OCI-LY7 (cell line): ENCODE data around the gene CHADL. TPM values are rescaled to one million over a fixed set of nuclear protein-coding genes. Genes with fewer than 3 reads are reported as not detected.

Source experiments
- Bru-seq: library from RNA; stranded (reverse); fragments of 400-500 nt; gene quantifications from one replicate; lab custom pipeline; 2021; lab: Mats Ljungman, UMichigan
- BruChase-seq, 2 experiments: library from RNA; stranded (reverse); fragments of 400-500 nt; gene quantifications; one replicate each; lab custom pipeline; 2021; lab: Mats Ljungman, UMichigan
- BruUV-seq: library from RNA; stranded (reverse); fragments of 400-500 nt; replicated peaks from 2 replicates; lab custom pipeline; 2021; lab: Mats Ljungman, UMichigan
- CTCF ChIA-PET: fragments of 300-600 bp; sonication (Branson Sonifier 250); formaldehyde crosslinking; loops from one replicate; lab custom pipeline; 2022; ENCODE audit warnings: antibody characterized with exemption; ENCODE audit not compliant: unreplicated experiment; lab: Charles Lee
- POLR2A ChIA-PET: fragments of 300-600 bp; sonication (Branson Sonifier 250); formaldehyde crosslinking; loops from one replicate; lab custom pipeline; 2022; ENCODE audit warnings: antibody characterized with exemption; lab: Charles Lee
- DNase-seq: peaks from one replicate; pipeline ENCODE4 v3.0.0-alpha.2; 2015; ENCODE audit warnings: low spot score
- H2AFZ ChIP-seq: fragments of 200-600 bp; sonication (generic), shearing (Covaris generic); 2 replicates; pipeline ENCODE4 v1.6.1; 2014; ENCODE audit warnings: mild to moderate bottlenecking, antibody characterized with exemption, low read length, moderate library complexity
- H3K27ac ChIP-seq: fragments of 200-600 bp; sonication (generic); 2 replicates; pipeline ENCODE4 v1.5.1; 2014; ENCODE audit warnings: mixed run types, low read depth, mild to moderate bottlenecking, moderate library complexity, low read length, inconsistent platforms; ENCODE audit not compliant: poor library complexity, severe bottlenecking
- H3K36me3 ChIP-seq: fragments of 200-600 bp; sonication (generic); 2 replicates; pipeline ENCODE4 v1.6.1; 2014; ENCODE audit warnings: mild to moderate bottlenecking, antibody characterized with exemption, low read length, moderate library complexity, mixed read lengths; ENCODE audit not compliant: insufficient read depth
- H3K4me1 ChIP-seq: fragments of 200-600 bp; sonication (generic); 2 replicates; pipeline ENCODE4 v1.5.1; 2014; ENCODE audit warnings: mild to moderate bottlenecking, low read length; ENCODE audit not compliant: insufficient read depth, poor library complexity, severe bottlenecking
- H3K4me2 ChIP-seq: fragments of 200-600 bp; sonication (generic); 2 replicates; pipeline ENCODE4 v1.6.1; 2014; ENCODE audit warnings: mild to moderate bottlenecking, low read length
- H3K4me3 ChIP-seq: fragments of 200-600 bp; sonication (generic); 2 replicates; pipeline ENCODE4 v1.5.1; 2014; ENCODE audit warnings: mild to moderate bottlenecking, low read depth, low read length; ENCODE audit not compliant: poor library complexity, severe bottlenecking
- H3K79me2 ChIP-seq: fragments of 200-600 bp; sonication (generic); 2 replicates; pipeline ENCODE4 v1.6.1; 2016; ENCODE audit warnings: low read depth, mild to moderate bottlenecking, low read length, moderate library complexity, mixed read lengths; ENCODE audit not compliant: insufficient read depth
- H3K9me2 ChIP-seq: fragments of 200-600 bp; sonication (generic); 2 replicates; pipeline ENCODE4 v1.6.1; 2016; ENCODE audit warnings: mild to moderate bottlenecking, low read length, mixed read lengths; ENCODE audit not compliant: insufficient read depth
- H3K9me3 ChIP-seq: fragments of 200-600 bp; sonication (generic); 2 replicates; pipeline ENCODE4 v1.6.1; 2014; ENCODE audit warnings: mild to moderate bottlenecking, mixed run types, low read length, mixed read lengths
- H4K20me1 ChIP-seq: fragments of 200-600 bp; sonication (generic); 2 replicates; pipeline ENCODE4 v1.6.1; 2014; ENCODE audit warnings: mild to moderate bottlenecking, antibody characterized with exemption, low read length, moderate library complexity, mixed read lengths; ENCODE audit not compliant: insufficient read depth
- EZH2phosphoT487 ChIP-seq: fragments of 200-600 bp; sonication (generic); IDR thresholded peaks from 2 replicates; pipeline ENCODE4 v1.6.1; 2018; ENCODE audit warnings: low read depth, borderline replicate concordance, mild to moderate bottlenecking, mixed run types, antibody characterized with exemption, low read length, moderate library complexity, mixed read lengths
- intact Hi-C: fragments of 100-400 bp; cut with micrococcal nuclease; formaldehyde crosslinking; loops from one replicate; pipeline ENCODE4 v1.10.0; 2022; ENCODE audit not compliant: unreplicated experiment
- long read RNA-seq: library from polyadenylated mRNA; stranded (forward); transcript quantifications from one replicate; pipeline ENCODE4 v2.0.0, GENCODE V29; 2022
- total RNA-seq, 2 experiments: library from RNA; depleted of rRNA in 1 of 2; stranded (reverse); fragments of >200 nt in 1 of 2; shearing (Covaris generic) in 1 of 2; gene quantifications; 2 replicates each; pipeline ENCODE4 v1.2.3, GENCODE V29; 2014 to 2022
- TF ChIP-seq, protein P1 (sequence below): fragments of 200-600 bp; sonication (generic); conservative IDR thresholded peaks from 2 replicates; pipeline ENCODE4 v1.5.1; 2014; ENCODE audit warnings: mild to moderate bottlenecking, antibody characterized with exemption, low read length, moderate library complexity, mixed read lengths

CHADL gene
- total RNA-seq (2014; rRNA removed; shearing (Covaris generic)): 0.26 and 0.60 TPM in 2 replicates
- total RNA-seq (2022): 0.42 TPM in 1 of 2 replicates, not detected in the other
- Bru-seq, nascent RNA: percentile 26 among the genes with signal in this experiment
- BruChase-seq, experiment 1, labeled RNA remaining after a 6-hour chase: percentile 31 among the genes with signal in this experiment
- BruChase-seq, experiment 2, labeled RNA remaining after a 2-hour chase: percentile 26 among the genes with signal in this experiment
- long read RNA-seq: 0 reads

DNA sequence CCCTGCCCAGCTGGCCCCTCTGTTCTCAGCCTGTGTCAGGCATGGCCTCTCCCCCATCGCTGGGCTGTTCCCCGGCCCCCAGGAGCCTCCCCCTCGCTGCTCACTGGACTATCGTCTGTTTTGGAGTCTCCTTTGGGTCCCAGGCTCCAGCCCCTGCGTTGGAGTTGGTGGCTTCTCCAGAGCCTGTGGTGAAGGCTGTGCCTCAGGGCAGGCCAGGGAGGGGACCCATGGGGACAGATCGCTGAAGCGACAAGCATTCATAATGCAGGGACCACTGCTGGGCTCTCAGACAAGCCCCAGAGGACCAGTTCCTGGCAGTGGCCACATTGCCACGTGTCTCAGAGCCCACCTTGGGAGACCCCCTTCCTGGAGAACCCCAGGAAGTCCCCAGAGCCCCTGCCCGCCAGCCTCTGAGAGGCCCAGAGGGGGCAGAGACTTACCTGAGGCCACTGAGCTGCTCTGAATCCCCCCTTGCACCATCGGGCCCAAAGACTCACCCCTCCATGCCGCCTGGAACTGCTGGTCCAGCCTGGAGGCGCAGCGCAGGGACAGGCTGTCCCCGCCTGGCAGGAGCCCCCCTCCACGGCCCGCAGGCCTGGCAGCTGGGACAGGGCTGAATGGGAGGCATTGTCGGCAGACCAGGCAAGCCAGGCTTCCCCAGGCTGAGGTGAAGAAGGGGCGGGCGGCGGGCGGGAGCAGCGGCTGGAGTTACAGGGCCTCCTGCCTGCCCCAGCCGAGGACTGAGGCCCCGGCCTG, at the start of gene CHADL:
CHADL (minus strand) TSS at position 555 of the 756 bp plus-strand sequence; CDS start at position 505, 50 bp downstream.
- H3K4me1 ChIP-seq: peaks cover 9% of the 10 kb centered on the region
- TF ChIP-seq, protein P1, sequence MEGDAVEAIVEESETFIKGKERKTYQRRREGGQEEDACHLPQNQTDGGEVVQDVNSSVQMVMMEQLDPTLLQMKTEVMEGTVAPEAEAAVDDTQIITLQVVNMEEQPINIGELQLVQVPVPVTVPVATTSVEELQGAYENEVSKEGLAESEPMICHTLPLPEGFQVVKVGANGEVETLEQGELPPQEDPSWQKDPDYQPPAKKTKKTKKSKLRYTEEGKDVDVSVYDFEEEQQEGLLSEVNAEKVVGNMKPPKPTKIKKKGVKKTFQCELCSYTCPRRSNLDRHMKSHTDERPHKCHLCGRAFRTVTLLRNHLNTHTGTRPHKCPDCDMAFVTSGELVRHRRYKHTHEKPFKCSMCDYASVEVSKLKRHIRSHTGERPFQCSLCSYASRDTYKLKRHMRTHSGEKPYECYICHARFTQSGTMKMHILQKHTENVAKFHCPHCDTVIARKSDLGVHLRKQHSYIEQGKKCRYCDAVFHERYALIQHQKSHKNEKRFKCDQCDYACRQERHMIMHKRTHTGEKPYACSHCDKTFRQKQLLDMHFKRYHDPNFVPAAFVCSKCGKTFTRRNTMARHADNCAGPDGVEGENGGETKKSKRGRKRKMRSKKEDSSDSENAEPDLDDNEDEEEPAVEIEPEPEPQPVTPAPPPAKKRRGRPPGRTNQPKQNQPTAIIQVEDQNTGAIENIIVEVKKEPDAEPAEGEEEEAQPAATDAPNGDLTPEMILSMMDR: no peak
- TF ChIP-seq EZH2phosphoT487: no peak
- no TSS peak for BruUV-seq
- no peaks in the 10 kb centered on the region for H3K79me2 ChIP-seq
- H3K4me3 ChIP-seq: no peak within 1 kb of the TSS
- H3K9me3 ChIP-seq: no peaks in the 10 kb centered on the region
- no peak within 1 kb of the TSS for H2AFZ ChIP-seq
- DNase-seq: no peak
- no peaks in the 10 kb centered on the region for H3K9me2 ChIP-seq
- intact Hi-C loops: no loop called here
- no peak within 1 kb of the TSS for H3K4me2 ChIP-seq
- ChIA-PET CTCF (no interaction called here), POLR2A (no interaction called here)
- H3K27ac ChIP-seq: no peak within 1 kb of the TSS
- peaks cover 3% of the 10 kb centered on the region; the same call in 1 of the 2 replicates for H3K36me3 ChIP-seq
- H4K20me1 ChIP-seq: no peaks in the 10 kb centered on the region

DNA sequence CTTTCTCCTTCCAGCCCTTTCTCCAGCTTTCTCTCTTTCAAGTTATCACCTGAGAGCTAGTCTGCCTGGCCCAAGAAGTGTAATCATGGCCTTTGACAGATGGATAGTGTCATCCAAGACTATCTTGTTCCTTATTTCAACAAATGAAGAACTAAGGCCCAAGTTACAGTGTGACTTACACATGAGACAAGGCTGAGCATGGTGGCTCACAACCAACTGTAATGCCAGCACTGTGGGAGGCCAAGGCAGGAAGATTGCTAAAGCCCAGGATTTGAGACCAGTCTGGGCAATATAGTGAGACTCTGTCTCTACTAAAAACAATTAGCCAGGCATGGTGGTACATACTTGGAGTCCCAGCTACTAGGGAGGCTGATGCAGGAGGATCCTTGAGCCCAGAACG, 48.9 kb upstream of the CHADL start:
- Histone ChIP-seq H4K20me1 (no peaks in the 10 kb centered on the region), H3K27ac (no peak overlapping the region), H3K36me3 (peaks cover 5% of the 10 kb centered on the region; the same call in 1 of the 2 replicates), H3K4me3 (no peak overlapping the region), H3K9me3 (no peaks in the 10 kb centered on the region), H3K9me2 (no peaks in the 10 kb centered on the region), H2AFZ (no peak overlapping the region), H3K4me2 (no peak overlapping the region), H3K79me2 (peaks cover 12% of the 10 kb centered on the region), H3K4me1 (peaks cover 19% of the 10 kb centered on the region)
- BruUV-seq: no TSS peak
- ChIA-PET CTCF (no interaction called here), POLR2A (interaction anchor here (0.7 kb wide), 1 partner anchor 437 kb away, joined by 6 read pairs; no protein-coding TSS in a partner anchor)
- DNase-seq: no peak
- intact Hi-C loops: loop anchor here (5.0 kb wide), 1 partner anchor 158 kb away; the partner anchor contains the start of gene TOB2
- TF ChIP-seq EZH2phosphoT487: no peak
- TF ChIP-seq, protein P1: no peak
